ENCODE data around the gene DNAH11.

DNA sequence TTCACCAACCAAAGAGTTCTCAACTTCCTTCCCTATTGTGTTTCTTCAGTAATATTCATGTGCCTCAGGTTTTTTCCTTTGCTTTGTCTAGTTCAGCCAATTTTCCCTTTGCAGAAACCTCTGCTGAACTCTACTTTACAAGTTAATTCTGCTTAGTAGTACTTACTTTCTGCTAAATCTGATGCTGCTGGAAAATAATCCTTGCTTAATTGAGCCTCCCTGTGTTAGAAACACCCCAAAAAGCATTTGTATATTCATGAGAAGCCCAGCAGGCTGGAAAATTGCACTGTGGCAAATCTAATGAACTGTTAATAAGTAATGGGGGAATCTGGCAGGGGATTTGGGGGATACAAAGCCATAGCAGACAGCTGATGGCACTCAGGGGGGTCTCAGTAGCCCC lies 324.4 kb downstream of the DNAH11 start:
- no peak for TF ChIP-seq GATA3 (IDR thresholded peaks at IDR 0.05; ENCODE audit: low read depth, low read length)
- TF ChIP-seq GATA2 (IDR thresholded peaks at IDR 0.05; ENCODE audit: low read depth, low read length), result no peak

All from SH-SY5Y (cell line).